LNCAP (cell line): ENCODE data around the gene FBXO21.

Source experiments
- CTCF ChIP-seq: fragments of 450-650 bp; IDR thresholded peaks from 2 replicates; pipeline ENCODE4 v1.5.1; 2017; ENCODE audit warnings: mild to moderate bottlenecking

The FBXO21 gene

GRCh38 chr12:117139025-117139717 is 51.1 kb downstream of the FBXO21 start:
- no peak for TF ChIP-seq CTCF

DNA sequence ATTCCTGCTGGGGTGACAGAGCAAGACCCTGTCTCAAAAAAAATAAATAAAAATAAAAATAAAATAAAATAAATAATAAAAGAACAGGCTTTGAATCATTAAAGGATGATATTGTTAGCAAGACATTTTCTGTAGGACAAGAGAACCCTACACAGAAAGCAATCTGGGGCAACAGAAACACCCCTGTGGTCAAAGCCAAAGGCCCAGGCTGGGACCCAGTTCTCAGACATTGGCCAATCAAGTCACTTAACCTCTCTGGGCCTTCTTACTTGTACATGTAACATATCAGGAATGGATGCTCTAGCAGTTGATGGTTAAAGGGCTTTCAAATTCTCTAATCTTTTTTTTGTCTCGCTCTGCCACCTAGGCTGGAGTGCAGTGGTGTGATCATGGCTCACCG is 55.5 kb downstream of the FBXO21 start:
- TF ChIP-seq CTCF, result no peak

- no peak for TF ChIP-seq CTCF
Observed at GRCh38 chr12:117134059-117134458, 56.2 kb downstream of the FBXO21 start.

DNA sequence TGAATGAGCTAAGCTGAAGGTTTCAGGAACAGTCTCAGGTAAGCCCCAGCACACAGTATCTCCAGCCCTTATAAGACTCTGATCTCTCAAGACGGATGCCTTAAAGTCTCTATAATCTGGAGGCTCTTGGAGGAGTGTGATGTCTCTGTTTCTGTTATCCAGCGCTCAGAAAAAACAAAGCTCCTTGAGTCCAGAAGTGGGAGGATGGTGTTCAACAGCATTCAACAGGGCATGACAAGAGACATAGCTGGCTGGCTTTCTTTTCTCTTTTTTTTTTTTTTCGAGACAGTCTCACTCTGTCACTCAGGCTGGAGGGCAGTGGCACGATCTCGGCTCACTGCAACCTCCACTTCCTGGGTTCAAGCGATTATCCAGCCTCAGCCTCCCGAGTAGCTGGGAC is 59.5 kb downstream of the FBXO21 start:
- TF ChIP-seq CTCF, result no peak

DNA sequence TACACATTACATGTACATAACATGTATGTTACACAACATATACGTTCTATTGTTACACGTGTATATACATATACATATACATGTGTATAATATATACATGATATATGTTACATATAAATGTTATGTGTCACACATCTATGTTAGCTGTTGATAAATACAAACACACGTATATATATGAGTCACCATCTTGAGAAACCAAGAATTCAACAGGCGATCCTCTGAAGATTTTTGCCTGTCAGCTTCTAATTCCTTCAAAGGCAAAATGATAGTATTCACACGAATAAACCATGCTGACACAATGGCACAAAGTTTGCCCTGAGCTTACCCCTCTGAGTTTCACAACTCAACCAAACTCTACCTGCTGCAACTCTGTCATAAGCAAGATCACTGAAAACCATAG is 60.9 kb downstream of the FBXO21 start:
- TF ChIP-seq CTCF, result no peak

GRCh38 chr12:117127933-117128823 is 62.1 kb downstream of the FBXO21 start:
- no peak for TF ChIP-seq CTCF

DNA sequence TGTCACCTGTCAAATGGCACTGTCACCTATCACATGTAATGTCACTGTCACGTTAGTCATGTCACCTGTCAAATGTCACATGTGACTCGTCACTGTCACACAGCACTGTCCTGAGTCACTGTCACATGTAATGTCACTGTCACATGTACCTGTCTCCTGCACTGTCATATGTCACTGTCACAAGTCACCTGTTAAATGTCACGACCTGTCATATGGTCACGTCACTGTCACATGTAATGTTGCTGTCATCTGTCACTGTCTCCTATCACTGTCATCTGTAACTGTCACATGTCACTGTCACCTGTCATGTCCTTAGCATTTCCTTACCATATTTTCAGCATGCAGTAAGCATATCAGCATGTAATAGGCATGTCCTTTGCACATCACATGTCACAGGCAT is 63.9 kb downstream of the FBXO21 start:
- no peak for TF ChIP-seq CTCF
